NCI-H1417 (cell line): Measurements from ENCODE around the gene LMNA.
"Not testable (repeated sequence)": the region's sequence is repeated elsewhere in the genome, so short reads cannot be mapped to it uniquely, and the experiment has no call there.

ENCODE experiments used
- DNase-seq, 3 experiments: peaks; one replicate each; lab custom pipeline; 2025; lab: John Stamatoyannopoulos, UW

Gene LMNA

GRCh38 chr1:156162430-156163037, 48.0 kb downstream of the LMNA start:
- DNase-seq = no peak

- DNase-seq = no peak
Measured at GRCh38 chr1:156163712-156164111, 49.2 kb downstream of the LMNA start.

- no peak for DNase-seq
Measured at GRCh38 chr1:156164125-156164831, 49.8 kb downstream of the LMNA start.

- no peak for DNase-seq
Measured at GRCh38 chr1:156165083-156165482, 50.6 kb downstream of the LMNA start.

- DNase-seq = no peak
Measured at GRCh38 chr1:156167536-156167935, 53.0 kb downstream of the LMNA start.

- no peak for DNase-seq
Measured at GRCh38 chr1:156172696-156173470, 58.4 kb downstream of the LMNA start.

- DNase-seq = no peak
Measured at GRCh38 chr1:156176610-156177210, 62.2 kb downstream of the LMNA start.

GRCh38 chr1:156177919-156178654, 63.6 kb downstream of the LMNA start:
- DNase-seq = no peak

- DNase-seq = no peak
Measured at GRCh38 chr1:156180471-156180870, 66.0 kb downstream of the LMNA start.

GRCh38 chr1:156181391-156181924, 66.9 kb downstream of the LMNA start:
- peak in 1 of 3 experiments; percentile 36 for DNase-seq

GRCh38 chr1:156182010-156182779, 67.7 kb downstream of the LMNA start:
- DNase-seq = not testable (repeated sequence)

GRCh38 chr1:156186347-156187177, 72.1 kb downstream of the LMNA start:
- DNase-seq = not testable (repeated sequence)
